Measurements from ENCODE around the gene PANK1.

DNA sequence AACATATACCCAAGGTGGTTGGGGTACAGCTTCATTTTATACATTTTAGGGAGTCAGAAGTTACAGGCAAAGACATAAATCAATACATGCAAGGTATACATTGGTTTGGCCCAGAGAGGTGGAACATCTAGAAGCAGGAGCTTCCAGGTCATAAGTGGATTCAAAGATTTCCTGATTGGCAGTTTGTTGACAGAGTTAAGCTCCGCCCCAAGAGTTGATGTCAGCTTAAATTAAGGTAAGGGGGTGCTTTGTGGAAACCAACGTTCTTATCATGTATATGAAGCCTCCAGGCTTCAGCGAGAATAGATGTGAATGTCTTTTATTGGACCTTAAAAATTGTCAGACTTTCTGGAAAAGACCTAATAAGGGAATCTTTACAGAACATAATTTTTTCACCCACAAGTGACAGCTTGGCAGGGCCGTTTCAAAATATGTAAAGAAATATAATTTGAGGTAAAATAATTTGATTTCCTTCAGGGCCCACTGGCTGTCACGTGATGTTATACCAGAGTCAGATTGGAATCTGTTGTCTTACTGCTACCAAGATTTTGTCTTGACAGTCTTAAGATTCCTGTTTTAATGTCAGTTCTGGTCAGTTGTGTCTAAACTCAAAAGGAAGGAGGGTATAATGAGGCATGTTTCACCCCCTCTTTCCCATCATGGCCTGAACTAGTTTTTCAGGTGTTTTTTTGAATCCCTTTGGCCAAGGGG is 6.3 kb upstream of the PANK1 start:
- TF ChIP-seq, protein P1, sequence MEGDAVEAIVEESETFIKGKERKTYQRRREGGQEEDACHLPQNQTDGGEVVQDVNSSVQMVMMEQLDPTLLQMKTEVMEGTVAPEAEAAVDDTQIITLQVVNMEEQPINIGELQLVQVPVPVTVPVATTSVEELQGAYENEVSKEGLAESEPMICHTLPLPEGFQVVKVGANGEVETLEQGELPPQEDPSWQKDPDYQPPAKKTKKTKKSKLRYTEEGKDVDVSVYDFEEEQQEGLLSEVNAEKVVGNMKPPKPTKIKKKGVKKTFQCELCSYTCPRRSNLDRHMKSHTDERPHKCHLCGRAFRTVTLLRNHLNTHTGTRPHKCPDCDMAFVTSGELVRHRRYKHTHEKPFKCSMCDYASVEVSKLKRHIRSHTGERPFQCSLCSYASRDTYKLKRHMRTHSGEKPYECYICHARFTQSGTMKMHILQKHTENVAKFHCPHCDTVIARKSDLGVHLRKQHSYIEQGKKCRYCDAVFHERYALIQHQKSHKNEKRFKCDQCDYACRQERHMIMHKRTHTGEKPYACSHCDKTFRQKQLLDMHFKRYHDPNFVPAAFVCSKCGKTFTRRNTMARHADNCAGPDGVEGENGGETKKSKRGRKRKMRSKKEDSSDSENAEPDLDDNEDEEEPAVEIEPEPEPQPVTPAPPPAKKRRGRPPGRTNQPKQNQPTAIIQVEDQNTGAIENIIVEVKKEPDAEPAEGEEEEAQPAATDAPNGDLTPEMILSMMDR (IDR thresholded peaks at IDR 0.05), result no peak
- TF ChIP-seq POLR2A (IDR thresholded peaks at IDR 0.05), result no peak
- TF ChIP-seq EP300 (IDR thresholded peaks at IDR 0.05; ENCODE audit: low read depth), result no peak

Measured in transverse colon (tissue), 3 donors.